GM12878 (cell line): ENCODE measurements around the gene CKS1B. TPM values are rescaled to one million over a fixed set of nuclear protein-coding genes. Genes with fewer than 3 reads are reported as not detected.

Experiments
- ATAC-seq: fragments of 200-7000 bp; cut with Tn5 transposase; 3 replicates; pipeline ENCODE4 v1.9.1; 2020; ENCODE audit warnings: mild to moderate bottlenecking, moderate library complexity
- BruUV-seq: library from RNA; stranded (reverse); fragments of 400-500 nt; replicated peaks from 2 replicates; lab custom pipeline; 2021; lab: Mats Ljungman, UMichigan
- CTCF ChIA-PET: fragments of 300-600 bp; sonication (Branson Sonifier 250); formaldehyde crosslinking; extraction: SDS; loops from one replicate; lab custom pipeline; 2021; ENCODE audit warnings: inconsistent platforms; lab: Yijun Ruan, JAX
- POLR2A ChIA-PET: fragments of 350-600 bp; formaldehyde crosslinking; extraction: SDS; loops from one replicate; lab custom pipeline; 2021; ENCODE audit warnings: inconsistent platforms; lab: Charles Lee
- RAD21 ChIA-PET: fragments of 300-600 bp; sonication (Branson Sonifier 250); formaldehyde crosslinking; loops from one replicate; lab custom pipeline; 2023; ENCODE audit warnings: antibody characterized with exemption; ENCODE audit not compliant: unreplicated experiment; lab: Charles Lee
- SMC1A ChIA-PET: fragments of 300-600 bp; sonication (Branson Sonifier 250); formaldehyde crosslinking; loops from one replicate; lab custom pipeline; 2023; ENCODE audit not compliant: unreplicated experiment, uncharacterized antibody; lab: Charles Lee
- DNase-seq: peaks from one replicate; pipeline ENCODE4 v3.0.0-alpha.2; 2011; ENCODE audit warnings: low read depth, low spot score
- FAIRE-seq: peaks from 3 replicates; lab custom pipeline; 2011; peaks lifted over from hg19 to GRCh38; lab: Jason Lieb, UNC
- H2AFZ ChIP-seq: 2 replicates; pipeline ENCODE4 v1.6.0; 2011; ENCODE audit warnings: low read depth, low read length, control low read depth; ENCODE audit not compliant: control insufficient read depth
- H3K27ac ChIP-seq: 2 replicates; pipeline ENCODE4 v1.5.1; 2011; ENCODE audit warnings: control low read depth; ENCODE audit not compliant: control insufficient read depth, insufficient read depth
- H3K27me3 ChIP-seq, 2 experiments: replicated peaks in 1 of 2; 2 replicates each; pipeline versions ENCODE4 v1.6.0 to v1.6.1; 2011; ENCODE audit warnings: low read length in 1 of 2; ENCODE audit not compliant: control insufficient read depth in 2 of 2, insufficient read depth in 2 of 2
- H3K36me3 ChIP-seq, 2 experiments: 2 replicates each; pipeline ENCODE4 v1.5.1; 2011; ENCODE audit warnings: low read length in 1 of 2; ENCODE audit not compliant: control insufficient read depth in 2 of 2, insufficient read depth in 2 of 2
- H3K4me1 ChIP-seq: 2 replicates; pipeline ENCODE4 v1.6.1; 2011; ENCODE audit warnings: mild to moderate bottlenecking, low read length, moderate library complexity, mixed read lengths; ENCODE audit not compliant: control insufficient read depth, insufficient read depth
- H3K4me2 ChIP-seq: 2 replicates; pipeline ENCODE4 v1.6.0; 2011; ENCODE audit warnings: control low read depth; ENCODE audit not compliant: control insufficient read depth, insufficient read depth
- H3K4me3 ChIP-seq: fragments of 200-600 bp; sonication (generic); 2 replicates; pipeline ENCODE4 v1.5.1; 2016
- H3K79me2 ChIP-seq: 2 replicates; pipeline ENCODE4 v1.6.0; 2011; ENCODE audit warnings: low read length; ENCODE audit not compliant: control insufficient read depth, insufficient read depth
- H3K9ac ChIP-seq: 2 replicates; pipeline ENCODE4 v1.8.0; 2011; ENCODE audit warnings: low read length, control low read depth, mixed read lengths; ENCODE audit not compliant: control insufficient read depth, insufficient read depth
- H3K9me3 ChIP-seq: replicated peaks from 3 replicates; pipeline ENCODE4 v1.5.1; 2011; ENCODE audit warnings: mild to moderate bottlenecking, low read length; ENCODE audit not compliant: control insufficient read depth, insufficient read depth
- H4K20me1 ChIP-seq: 2 replicates; pipeline ENCODE4 v1.6.0; 2011; ENCODE audit not compliant: control insufficient read depth, insufficient read depth
- DPF2 ChIP-seq: fragments of 450-650 bp; IDR thresholded peaks from 2 replicates; pipeline ENCODE4 v1.6.1; 2017; ENCODE audit warnings: mild to moderate bottlenecking
- POU2F2 ChIP-seq: IDR thresholded peaks from 3 replicates; pipeline ENCODE4 v1.6.1; 2011; ENCODE audit warnings: low read depth, mild to moderate bottlenecking, low read length, borderline replicate concordance
- ZBTB40 ChIP-seq: fragments of 450-650 bp; IDR thresholded peaks from 2 replicates; pipeline ENCODE4 v1.6.1; 2016; ENCODE audit warnings: mild to moderate bottlenecking, moderate library complexity, borderline replicate concordance
- ZNF622 ChIP-seq: fragments of 450-650 bp; IDR thresholded peaks from 2 replicates; pipeline ENCODE4 v1.6.1; 2017; ENCODE audit warnings: mild to moderate bottlenecking, inconsistent platforms
- WGBS: methylation state at CpG from one replicate; pipeline ENCODE4 v1.1.6; 2016; ENCODE audit warnings: low lambda C conversion rate; ENCODE audit not compliant: insufficient replicate concordance, insufficient coverage; ENCODE audit errors: missing lambda C conversion rate; 5-methylcytosine and 5-hydroxymethylcytosine counted together
- in situ Hi-C: fragments of 300-500 bp; cut with MboI; formaldehyde crosslinking; loops from 9 replicates; pipeline ENCODE4 v1.14.3; 2018; ENCODE audit warnings: mixed read lengths
- intact Hi-C: fragments of 100-400 bp; cut with micrococcal nuclease; formaldehyde crosslinking; loops from one replicate; pipeline ENCODE4 v1.14.2; 2022; ENCODE audit not compliant: unreplicated experiment
- polyA plus RNA-seq, 11 experiments: library from polyadenylated mRNA; depleted of rRNA in 4 of 11; unstranded in 6 of 11; stranded (reverse) in 5 of 11; fragments of >200 nt; fragmentation: Nextera tagmentation in 4 of 11; fragmentation: Illumina TruSeq in 1 of 11; extraction: Ambion mirVana in 4 of 11; extraction: Trizol in 1 of 11; gene quantifications; 1 replicate in 1 of 11; 2 replicates in 10 of 11; pipeline versions ENCODE4 v1.2.1 to v1.2.3, GENCODE V29; 2011 to 2016; ENCODE audit warnings: inconsistent platforms in 2 of 11, missing spikeins in 2 of 11, low read depth in 1 of 11
- total RNA-seq, 4 experiments: library from RNA; depleted of rRNA in 3 of 4; stranded (reverse); fragments of >200 nt in 3 of 4; fragmentation: Illumina TruSeq in 1 of 4; extraction: Trizol in 1 of 4; gene quantifications; 2 replicates each; pipeline versions ENCODE4 v1.2.1 to v1.2.3, GENCODE V29; 2013 to 2021

CKS1B gene
- total and polyA plus RNA-seq, 10 of the 15 experiments (the other 5 are each of a cell fraction or from before 2014, with no cell fraction given), result 125 to 608 (median 364) TPM

GRCh38 chr1:154982341-154982740 lies 7.9 kb downstream of the CKS1B start:
- ChIA-PET CTCF (interaction anchor here (0.6 to 20.6 kb wide), 7 partner anchors 8 to 358 kb away, joined by 3 to 226 read pairs (median 10); partner anchors contain the start of genes CKS1B, LENEP, PBXIP1 and ZBTB7B), POLR2A (interaction anchor here (1.3 to 3.0 kb wide), 8 partner anchors 8 to 42 kb away, joined by 4 to 17 read pairs (median 10); partner anchors contain the start of genes CKS1B, LENEP, PBXIP1 and SHC1), RAD21 (interaction anchor here (1.4 to 3.0 kb wide), 4 partner anchors 9 to 17 kb away, joined by 4 to 24 read pairs (median 8); partner anchors contain the start of genes LENEP and SHC1), SMC1A (interaction anchor here (1.1 to 6.5 kb wide), 6 partner anchors 8 to 35 kb away, joined by 4 to 69 read pairs (median 8); partner anchors contain the start of genes CKS1B, LENEP, PBXIP1 and PYGO2)
- Histone ChIP-seq H3K36me3 (peaks cover 0 to 16% of the 10 kb centered on the region in 2 experiments; a peak in 3 of 4 replicates), H2AFZ (peak overlapping the region; percentile 91), H3K4me3 (peak overlapping the region; percentile 72), H3K79me2 (peaks cover 34% of the 10 kb centered on the region), H3K27me3 (no peaks in the 10 kb centered on the region), H3K4me1 (peaks cover 6% of the 10 kb centered on the region), H3K9ac (peak overlapping the region; percentile 53), H3K9me3 (no peaks in the 10 kb centered on the region), H3K4me2 (peak overlapping the region; percentile 90), H4K20me1 (no peaks in the 10 kb centered on the region), H3K27ac (peak overlapping the region; percentile 79)
- 71% methylated on average over 6 of the region's 6 CpGs for WGBS
- DNase-seq (no peak), ATAC-seq (no peak), FAIRE-seq (no peak)
- in situ Hi-C loops (no loop called here), intact Hi-C loops (loop anchor here (2.0 kb wide), 1 partner anchor 16 kb away; no protein-coding TSS in a partner anchor)
- BruUV-seq, result TSS peak; percentile 100
- TF ChIP-seq ZNF622, result no peak

GRCh38 chr1:154982897-154983648 lies 8.6 kb downstream of the CKS1B start, which contains the start of gene FLAD1:
Gene FLAD1, plus strand, starts transcription at chr1:154983344. Its CDS starts 351 bp downstream, at chr1:154983695.
- Histone ChIP-seq H3K4me2 (peak within 1 kb of the TSS; percentile 90), H3K79me2 (peaks cover 27% of the 10 kb centered on the region), H3K27ac (peak within 1 kb of the TSS; percentile 79), H3K27me3 (no peaks in the 10 kb centered on the region), H2AFZ (peak within 1 kb of the TSS; percentile 91), H3K4me1 (peaks cover 6% of the 10 kb centered on the region), H3K36me3 (peaks cover 5 to 17% of the 10 kb centered on the region in 2 experiments), H3K9me3 (no peaks in the 10 kb centered on the region), H3K4me3 (peak within 1 kb of the TSS; percentile 96), H3K9ac (peak within 1 kb of the TSS; percentile 91), H4K20me1 (no peaks in the 10 kb centered on the region)
- in situ Hi-C loops (no loop called here), intact Hi-C loops (loop anchor here (2.0 kb wide), 1 partner anchor 16 kb away; no protein-coding TSS in a partner anchor)
- peak; percentile 92 for FAIRE-seq
- under 1% methylated on average over 26 of the region's 26 CpGs for WGBS
- SMC1A ChIA-PET, result interaction anchor here (0.6 to 6.5 kb wide), 14 partner anchors 9 to 803 kb away, joined by 3 to 69 read pairs (median 4); partner anchors contain the start of genes CKS1B, LENEP, PBXIP1 and PYGO2
- DNase-seq, result peak; percentile 100
- RAD21 ChIA-PET, result interaction anchor here (1.0 to 3.0 kb wide), 10 partner anchors 9 to 118 kb away, joined by 3 to 24 read pairs (median 4); partner anchors contain the start of genes LENEP, PBXIP1 and SHC1
- no TSS peak for BruUV-seq
- peak; percentile 100 for ATAC-seq
- CTCF ChIA-PET, result interaction anchor here (0.6 to 20.6 kb wide), 12 partner anchors 9 to 961 kb away, joined by 3 to 226 read pairs (median 6); partner anchors contain the start of genes CKS1B, LENEP, PBXIP1 and PMVK
- POLR2A ChIA-PET, result interaction anchor here (0.9 to 3.0 kb wide), 13 partner anchors 9 to 50 kb away, joined by 3 to 17 read pairs (median 11); partner anchors contain the start of genes CKS1B, DCST1, DCST2 and LENEP
- TF ChIP-seq POU2F2 (peak; percentile 7; the same call in 1 of the 3 replicates), DPF2 (peak; percentile 100), ZBTB40 (peak; percentile 97)
